OCI-LY3 (cell line): ENCODE data around the gene PER1.

Source experiments
- H2AFZ ChIP-seq: fragments of 200-600, 300-600 bp; shearing (Covaris generic); 2 replicates; pipeline ENCODE4 v1.6.0; 2014; ENCODE audit warnings: antibody characterized with exemption, low read depth, low read length
- H3K27ac ChIP-seq: fragments of 200-600, 300-600 bp; sonication (generic); 2 replicates; pipeline ENCODE4 v1.5.1; 2014; ENCODE audit warnings: mild to moderate bottlenecking, low read length, moderate library complexity, mixed read lengths
- H3K27me3 ChIP-seq: fragments of 200-600, 300-600 bp; sonication (generic); 2 replicates; pipeline ENCODE4 v1.6.1; 2014; ENCODE audit warnings: low read depth, low read length, mixed read lengths
- H3K36me3 ChIP-seq: fragments of 200-600, 300-600 bp; sonication (generic); replicated peaks from 2 replicates; pipeline ENCODE3; 2014; ENCODE audit warnings: low read depth, low read length, mixed read lengths
- H3K4me1 ChIP-seq: fragments of 300-600, 200-600 bp; sonication (generic); 2 replicates; pipeline ENCODE4 v1.6.1; 2014; ENCODE audit warnings: low read length, mixed read lengths
- H3K4me2 ChIP-seq: fragments of 200-600, 300-600 bp; sonication (generic); 2 replicates; pipeline ENCODE4 v1.6.1; 2014; ENCODE audit warnings: low read length, mixed read lengths
- H3K4me3 ChIP-seq: fragments of 300-600, 200-600 bp; sonication (generic); 2 replicates; pipeline ENCODE4 v1.5.1; 2014; ENCODE audit warnings: antibody characterized with exemption, mild to moderate bottlenecking, low read length, moderate library complexity
- H3K79me2 ChIP-seq: fragments of 300-600, 200-600 bp; shearing (Covaris generic); 2 replicates; pipeline ENCODE4 v1.6.1; 2014; ENCODE audit warnings: mild to moderate bottlenecking, low read length, mixed read lengths
- H3K9ac ChIP-seq: fragments of 300-600, 200-600 bp; shearing (Covaris generic); 2 replicates; pipeline ENCODE4 v1.6.0; 2014; ENCODE audit warnings: mild to moderate bottlenecking, low read length, moderate library complexity
- H3K9me3 ChIP-seq: fragments of 200-600, 300-600 bp; shearing (Covaris generic); 2 replicates; pipeline ENCODE4 v1.6.1; 2014; ENCODE audit warnings: low read length, mixed read lengths; ENCODE audit not compliant: insufficient read depth
- H4K20me1 ChIP-seq: fragments of 200-600, 300-600 bp; sonication (generic); 2 replicates; pipeline ENCODE4 v1.6.1; 2016; ENCODE audit warnings: low read length, mixed read lengths; ENCODE audit not compliant: insufficient read depth
- CTCF ChIP-seq: fragments of 200-600, 300-600 bp; sonication (generic); IDR thresholded peaks from 2 replicates; pipeline ENCODE4 v1.5.1; 2014; ENCODE audit warnings: antibody characterized with exemption, low read length, low read depth
- EZH2phosphoT487 ChIP-seq: fragments of 200-600 bp; shearing (Covaris generic); IDR thresholded peaks from 2 replicates; pipeline ENCODE4 v1.6.1; 2018; ENCODE audit warnings: antibody characterized with exemption, mixed run types, low read depth

Gene PER1

DNA sequence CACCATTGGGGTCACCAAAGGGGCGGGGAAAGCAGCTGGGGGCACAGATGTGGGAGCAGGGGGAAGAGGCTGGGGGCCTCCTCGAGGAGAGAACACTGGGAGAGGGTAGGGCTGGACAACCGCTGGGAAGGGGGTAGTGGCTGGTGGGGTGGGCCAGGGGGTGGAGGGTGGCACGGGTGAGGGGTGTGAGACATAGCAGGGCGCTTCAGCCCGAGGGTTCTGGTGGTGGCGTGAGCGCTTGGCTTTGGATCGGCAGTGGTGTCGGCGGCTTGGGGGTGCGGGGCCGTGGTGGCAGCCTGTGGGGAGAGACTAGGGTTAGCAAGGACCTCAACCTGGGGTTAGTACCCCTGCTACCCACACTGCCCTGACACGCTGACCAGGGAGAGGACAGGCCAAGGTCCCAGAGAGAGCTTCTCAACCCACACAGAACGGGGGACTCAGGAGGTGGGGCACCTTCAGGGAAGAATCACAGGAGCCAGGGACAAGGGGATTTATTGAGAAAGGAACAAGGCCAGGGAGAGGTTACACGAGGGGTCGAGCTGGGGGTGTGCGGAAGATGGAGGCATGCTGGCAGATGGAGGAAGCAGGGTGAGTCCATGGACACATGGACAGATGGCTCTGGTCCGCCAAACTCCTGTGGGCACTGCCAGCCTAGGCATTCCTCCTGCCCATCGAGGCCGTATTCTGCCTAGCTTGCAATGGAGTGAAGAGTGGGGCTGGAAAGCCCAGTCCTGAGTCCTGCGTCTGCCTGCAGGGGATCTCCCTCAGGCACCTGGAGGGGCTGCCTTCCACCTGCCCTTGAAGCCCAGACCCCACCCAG is 8.4 kb downstream of the PER1 start:
- no peak overlapping the region for H2AFZ ChIP-seq
- H3K27ac ChIP-seq: no peak overlapping the region
- H3K27me3 ChIP-seq: no peaks in the 10 kb centered on the region
- no peaks in the 10 kb centered on the region for H3K79me2 ChIP-seq
- no peak overlapping the region for H3K4me3 ChIP-seq
- no peak for TF ChIP-seq CTCF
- TF ChIP-seq EZH2phosphoT487: no peak
- no peaks in the 10 kb centered on the region for H3K36me3 ChIP-seq
- no peaks in the 10 kb centered on the region for H4K20me1 ChIP-seq
- H3K4me1 ChIP-seq: no peaks in the 10 kb centered on the region
- H3K4me2 ChIP-seq: no peak overlapping the region
- H3K9ac ChIP-seq: no peak overlapping the region
- H3K9me3 ChIP-seq: no peaks in the 10 kb centered on the region

DNA sequence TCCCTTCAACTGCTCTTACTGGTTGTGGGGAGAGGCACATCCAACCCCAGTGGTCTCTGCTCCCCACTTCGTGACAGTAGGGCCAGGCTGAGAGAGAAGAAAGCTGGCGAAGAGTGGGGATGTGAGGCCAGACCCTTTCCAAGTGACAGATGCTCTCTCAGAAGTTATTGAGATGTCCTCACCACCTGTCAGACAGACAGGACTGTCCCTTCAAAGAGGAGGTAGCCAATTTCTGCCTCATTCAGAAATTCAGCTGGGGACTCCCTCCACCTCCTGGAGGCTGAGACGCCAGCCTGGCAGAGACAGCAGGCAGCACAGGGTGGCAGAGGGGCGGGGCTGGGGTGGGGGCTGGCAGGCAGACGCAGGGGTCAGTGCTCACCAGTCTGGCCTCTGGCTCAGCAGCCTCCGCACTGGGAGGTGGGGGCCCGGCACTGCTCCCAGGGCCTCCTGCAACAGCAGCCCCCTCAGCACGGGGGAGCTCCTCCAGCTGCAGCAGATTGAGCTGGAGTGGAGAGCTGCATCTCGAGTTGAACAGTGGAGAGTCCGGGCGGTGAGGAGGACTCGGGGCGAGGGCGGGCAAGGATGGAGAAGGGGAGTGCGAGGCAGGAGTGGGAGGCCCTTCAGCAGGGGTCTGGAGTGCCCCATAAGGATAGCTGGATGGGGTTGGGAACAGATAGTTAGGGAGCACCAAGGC is 9.2 kb downstream of the PER1 start:
- no peak overlapping the region for H3K4me2 ChIP-seq
- H3K4me3 ChIP-seq: no peak overlapping the region
- H3K79me2 ChIP-seq: no peaks in the 10 kb centered on the region
- no peak overlapping the region for H2AFZ ChIP-seq
- no peaks in the 10 kb centered on the region for H3K27me3 ChIP-seq
- no peaks in the 10 kb centered on the region for H3K36me3 ChIP-seq
- H3K9ac ChIP-seq: no peak overlapping the region
- H3K9me3 ChIP-seq: no peaks in the 10 kb centered on the region
- H4K20me1 ChIP-seq: no peaks in the 10 kb centered on the region
- no peaks in the 10 kb centered on the region for H3K4me1 ChIP-seq
- no peak overlapping the region for H3K27ac ChIP-seq
- TF ChIP-seq EZH2phosphoT487: no peak

GRCh38 chr17:8142158-8142886 is 9.9 kb downstream of the PER1 start:
- no peak overlapping the region for H3K27ac ChIP-seq
- H3K4me1 ChIP-seq: peaks cover 5% of the 10 kb centered on the region; the same call in 1 of the 2 replicates
- H3K4me2 ChIP-seq: no peak overlapping the region
- H3K9ac ChIP-seq: no peak overlapping the region
- no peaks in the 10 kb centered on the region for H4K20me1 ChIP-seq
- H2AFZ ChIP-seq: no peak overlapping the region
- H3K79me2 ChIP-seq: no peaks in the 10 kb centered on the region
- no peak for TF ChIP-seq EZH2phosphoT487
- TF ChIP-seq CTCF: no peak
- no peaks in the 10 kb centered on the region for H3K9me3 ChIP-seq
- H3K4me3 ChIP-seq: no peak overlapping the region
- no peaks in the 10 kb centered on the region for H3K36me3 ChIP-seq
- H3K27me3 ChIP-seq: no peaks in the 10 kb centered on the region

DNA sequence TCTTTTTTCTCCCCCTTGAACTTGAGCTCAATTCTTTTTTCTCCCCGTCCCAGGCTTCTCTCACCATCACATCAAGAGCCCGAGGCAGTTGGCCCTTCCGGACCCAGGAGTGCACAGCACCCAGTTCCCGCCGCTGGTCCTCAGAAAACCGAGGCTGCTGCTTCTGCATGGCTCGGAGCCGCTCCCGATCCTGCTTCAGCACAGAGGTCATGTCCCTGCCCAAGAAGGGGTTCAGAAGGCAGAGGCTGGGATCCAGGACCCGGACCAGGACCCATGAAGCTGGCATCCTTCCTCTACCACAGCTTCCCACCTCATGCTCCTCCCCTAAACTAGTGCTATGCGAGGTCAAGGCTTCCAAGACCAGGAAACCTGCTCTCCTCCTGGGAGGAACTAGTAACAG is 10.5 kb downstream of the PER1 start:
- Histone ChIP-seq H3K27ac (no peak overlapping the region), H3K79me2 (no peaks in the 10 kb centered on the region), H2AFZ (no peak overlapping the region), H3K27me3 (no peaks in the 10 kb centered on the region), H3K9ac (no peak overlapping the region), H3K4me3 (no peak overlapping the region), H3K9me3 (no peaks in the 10 kb centered on the region), H3K4me1 (peaks cover 5% of the 10 kb centered on the region; the same call in 1 of the 2 replicates), H4K20me1 (no peaks in the 10 kb centered on the region), H3K4me2 (no peak overlapping the region), H3K36me3 (no peaks in the 10 kb centered on the region)
- no peak for TF ChIP-seq CTCF
- TF ChIP-seq EZH2phosphoT487: no peak
